Right atrium auricular region (tissue), 2 donors: ENCODE results near the gene PTGS1. TPM values are rescaled to one million over a fixed set of nuclear protein-coding genes. Genes with fewer than 3 reads are reported as not detected.
A peak's percentile ranks its signal among the peaks of the same experiment; 100 is the strongest.

Source experiments
- DNase-seq: peaks from one replicate; pipeline ENCODE4 v3.0.0-alpha.2; 2019; ENCODE audit warnings: low spot score
- H3K27ac ChIP-seq, 2 donors: fragments of 200-600 bp; sonication (generic); 1 replicate in 1 of 2; 2 replicates in 1 of 2; pipeline ENCODE4 v1.5.1; 2016 to 2019
- H3K27me3 ChIP-seq, 2 donors: fragments of 200-600 bp; sonication (generic); one replicate each; pipeline versions ENCODE4 v1.5.1 to v1.6.0; 2017 to 2019
- H3K36me3 ChIP-seq: fragments of 200-600 bp; sonication (generic); one replicate; pipeline ENCODE4 v1.5.1; 2016
- H3K4me1 ChIP-seq, 2 donors: fragments of 200-600 bp; sonication (generic); one replicate each; pipeline versions ENCODE4 v1.5.1 to v1.6.0; 2017 to 2019
- H3K4me3 ChIP-seq, 2 donors: fragments of 200-600 bp; sonication (generic); 1 replicate in 1 of 2; 2 replicates in 1 of 2; pipeline ENCODE4 v1.5.1; 2017 to 2019; ENCODE audit warnings: mild to moderate bottlenecking in 1 of 2, moderate library complexity in 1 of 2
- H3K9me3 ChIP-seq, 2 donors: fragments of 200-600 bp; sonication (generic); one replicate each; pipeline ENCODE4 v1.5.1; 2019
- CTCF ChIP-seq, 2 donors: fragments of 200-600 bp; sonication (generic); IDR thresholded peaks; one replicate each; pipeline ENCODE4 v1.5.1; 2019; ENCODE audit warnings: antibody characterized with exemption in 2 of 2
- total RNA-seq, 2 donors: library from RNA; depleted of rRNA; stranded (reverse); fragments of >200 nt; gene quantifications; one replicate each; pipeline ENCODE4 v1.1.0, GENCODE V29; 2016

The PTGS1 gene
- total RNA-seq, 2 donors from 2014 or later, result 14.6 to 46.0 TPM

GRCh38 chr9:122366074-122366660 lies 4.7 kb upstream of the PTGS1 start:
- no peak for TF ChIP-seq CTCF (IDR thresholded peaks at IDR 0.05)
- no peaks in the 10 kb centered on the region for H3K36me3 ChIP-seq
- H3K4me1 ChIP-seq, result peaks cover 0 to 9% of the 10 kb centered on the region in 2 donors
- no peak overlapping the region for H3K27ac ChIP-seq
- DNase-seq, result no peak
- no peaks in the 10 kb centered on the region for H3K9me3 ChIP-seq
- H3K4me3 ChIP-seq, result no peak overlapping the region
- H3K27me3 ChIP-seq, result no peaks in the 10 kb centered on the region

DNA sequence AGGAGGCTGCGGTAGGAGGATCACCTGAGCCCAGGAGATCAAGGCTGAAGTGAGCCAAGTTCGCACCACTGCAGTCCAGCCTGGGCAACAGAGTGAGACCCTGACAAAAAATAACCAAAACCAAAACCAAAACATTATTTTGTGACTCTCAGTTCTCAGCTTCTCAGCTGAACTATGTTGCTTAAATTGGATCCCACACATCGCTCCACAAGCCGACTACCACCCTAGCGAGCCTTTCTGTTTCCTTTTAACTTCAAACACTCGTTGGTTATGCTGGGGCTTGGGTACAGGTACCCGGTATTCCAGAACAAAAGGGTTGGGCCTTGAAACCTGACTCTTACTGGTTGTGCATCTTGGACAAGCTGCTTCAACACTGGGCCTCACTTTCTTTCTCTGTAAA lies 3.8 kb upstream of the PTGS1 start:
- no peak overlapping the region for H3K4me3 ChIP-seq
- no peaks in the 10 kb centered on the region for H3K27me3 ChIP-seq
- no peaks in the 10 kb centered on the region for H3K9me3 ChIP-seq
- no peak for DNase-seq
- H3K27ac ChIP-seq, result no peak overlapping the region
- peaks cover 0 to 12% of the 10 kb centered on the region in 2 donors for H3K4me1 ChIP-seq
- no peak for TF ChIP-seq CTCF (IDR thresholded peaks at IDR 0.05)
- H3K36me3 ChIP-seq, result no peaks in the 10 kb centered on the region

DNA sequence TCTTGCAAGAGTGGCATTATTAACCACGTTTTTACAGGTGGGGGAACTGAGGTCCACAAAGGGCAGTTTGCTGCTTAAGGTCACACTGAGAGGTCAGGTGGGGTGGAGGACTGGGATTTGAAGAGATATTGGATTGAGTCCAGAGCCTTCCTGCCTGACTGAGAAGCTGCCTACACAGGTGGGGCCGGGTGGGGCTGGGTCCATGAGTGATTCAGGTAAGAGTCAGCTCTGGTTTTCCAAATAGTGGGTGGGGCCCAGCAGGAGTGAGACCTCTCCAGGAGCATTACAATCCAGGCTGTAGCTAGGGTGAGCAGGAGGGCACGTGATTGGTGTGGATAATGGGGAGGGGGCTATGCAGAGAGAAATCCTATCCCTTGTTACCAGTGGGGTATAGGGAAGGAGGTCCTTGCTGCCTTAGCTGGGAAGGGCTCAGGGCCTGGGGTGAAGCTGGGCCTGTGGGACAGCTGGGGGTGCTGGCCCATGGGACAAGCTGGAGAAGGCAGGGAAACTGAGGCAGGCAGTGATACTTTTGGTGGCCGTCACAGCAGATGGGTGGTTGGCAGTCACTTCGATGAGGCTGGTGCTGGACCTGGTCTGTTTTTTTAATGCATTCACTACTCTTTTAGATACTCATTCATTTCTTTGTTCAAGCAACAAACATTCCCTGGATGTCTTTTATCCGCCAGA lies 2.9 kb upstream of the PTGS1 start:
- H3K27ac ChIP-seq, result no peak overlapping the region
- no peak overlapping the region for H3K4me3 ChIP-seq
- peaks cover 0 to 12% of the 10 kb centered on the region in 2 donors for H3K4me1 ChIP-seq
- DNase-seq, result no peak
- H3K36me3 ChIP-seq, result no peaks in the 10 kb centered on the region
- H3K27me3 ChIP-seq, result no peaks in the 10 kb centered on the region
- TF ChIP-seq CTCF (IDR thresholded peaks at IDR 0.05), result no peak
- no peaks in the 10 kb centered on the region for H3K9me3 ChIP-seq

DNA sequence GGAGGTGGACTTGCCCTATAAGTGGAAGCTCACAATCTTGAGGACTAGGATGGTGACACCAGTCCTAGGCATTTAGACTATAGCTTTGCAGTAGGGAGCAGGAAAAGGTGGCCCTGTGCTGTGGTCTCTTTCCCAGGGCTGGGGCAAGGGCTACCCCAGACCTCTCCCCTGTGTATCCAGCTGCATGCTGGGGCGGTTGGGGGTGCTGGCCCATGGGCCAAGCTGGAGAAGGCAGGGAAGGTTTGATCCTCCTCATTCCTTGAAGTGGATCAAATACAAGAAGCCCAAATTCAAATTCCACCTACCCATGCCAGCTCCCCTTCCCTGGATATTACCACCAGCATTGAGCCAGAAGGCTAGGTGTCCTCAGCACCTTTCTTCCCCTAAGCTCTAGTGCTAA lies 2.2 kb upstream of the PTGS1 start:
- Histone ChIP-seq H3K4me1 (peaks cover 0 to 12% of the 10 kb centered on the region in 2 donors), H3K27ac (no peak overlapping the region)

DNA sequence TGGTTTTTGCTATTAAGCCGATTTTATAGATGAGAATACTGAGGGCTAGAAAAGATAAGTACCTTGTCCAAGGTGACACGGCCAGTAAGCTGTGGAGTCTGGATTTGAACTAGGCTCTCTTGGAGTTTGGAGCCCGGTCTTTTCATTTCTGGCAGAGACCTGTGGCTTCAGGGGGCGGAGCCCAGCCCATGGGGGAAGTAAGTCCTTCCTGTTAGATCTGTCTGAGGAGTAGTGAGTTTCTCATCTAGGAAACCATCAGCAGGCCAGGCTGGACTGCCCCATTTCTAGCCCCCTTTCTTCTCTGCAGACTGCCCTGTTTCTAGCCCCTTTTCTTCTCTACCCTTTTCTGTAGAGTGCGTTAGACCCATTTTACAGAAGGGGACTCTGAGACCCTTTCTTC lies 521 bp upstream of the PTGS1 start:
- Histone ChIP-seq H3K27me3 (no peaks in the 10 kb centered on the region), H3K36me3 (no peaks in the 10 kb centered on the region), H3K9me3 (no peaks in the 10 kb centered on the region), H3K4me3 (peak overlapping the region in 1 of 2 donors; percentile 50), H3K4me1 (peaks cover 0 to 19% of the 10 kb centered on the region in 2 donors), H3K27ac (no peak overlapping the region)
- no peak for DNase-seq
- no peak for TF ChIP-seq CTCF (IDR thresholded peaks at IDR 0.05)

More for the DNA sequence above, 2.2 kb upstream of the PTGS1 start:
- H3K27me3 ChIP-seq, result no peaks in the 10 kb centered on the region
- H3K36me3 ChIP-seq, result no peaks in the 10 kb centered on the region
- no peak for TF ChIP-seq CTCF (IDR thresholded peaks at IDR 0.05)
- no peaks in the 10 kb centered on the region for H3K9me3 ChIP-seq
- no peak overlapping the region for H3K4me3 ChIP-seq
- no peak for DNase-seq
